ENCODE results near the gene XAF1. TPM values are rescaled to one million over a fixed set of nuclear protein-coding genes. Genes with fewer than 3 reads are reported as not detected.
A peak's percentile ranks its signal among the peaks of the same experiment; 100 is the strongest.

XAF1 gene
- total and polyA plus RNA-seq, 10 of the 15 experiments (the other 5 are each of a cell fraction or from before 2014, with no cell fraction given): 16.3 to 59.1 (median 44.6) TPM

DNA sequence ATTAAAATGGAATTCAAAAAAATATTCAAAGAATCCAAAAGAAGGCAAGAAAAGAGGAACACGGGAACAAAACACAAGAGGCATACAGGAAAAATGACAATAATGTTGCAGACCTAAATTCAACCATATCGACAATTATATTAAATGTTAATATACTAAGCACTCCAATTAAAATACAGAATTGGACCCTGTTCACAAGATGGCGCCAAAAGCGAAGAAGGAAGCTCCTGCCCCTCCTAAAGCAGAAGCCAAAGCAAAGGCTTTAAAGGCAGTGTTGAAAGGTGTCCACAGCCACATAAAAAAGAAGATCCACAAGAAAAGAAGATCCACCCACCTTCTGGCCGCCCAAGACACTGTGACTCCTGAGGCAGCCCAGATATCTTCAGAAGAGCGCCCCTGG, 6.3 kb upstream of the XAF1 start:
- no peak overlapping the region for H3K27ac ChIP-seq (ENCODE audit: control insufficient read depth, insufficient read depth)
- POLR2A ChIA-PET: no interaction called here
- RAD21 ChIA-PET (ENCODE audit: unreplicated experiment): no interaction called here
- DNase-seq (ENCODE audit: low read depth, low spot score): no peak
- no peak overlapping the region for H3K4me2 ChIP-seq (ENCODE audit: control insufficient read depth, insufficient read depth)
- no peak for FAIRE-seq
- no peak for ATAC-seq
- H3K4me1 ChIP-seq (ENCODE audit: control insufficient read depth, insufficient read depth, low read length): peaks cover 8% of the 10 kb centered on the region
- H3K9ac ChIP-seq (ENCODE audit: control insufficient read depth, insufficient read depth, low read length): no peak overlapping the region
- 66% methylated on average over 6 of the region's 6 CpGs for WGBS (ENCODE audit: insufficient coverage, insufficient replicate concordance, low lambda C conversion rate, missing lambda C conversion rate)
- no TSS peak for BruUV-seq (replicated peaks)
- intact Hi-C loops (cut with micrococcal nuclease; ENCODE audit: unreplicated experiment) (no loop called here), in situ Hi-C loops (cut with MboI) (no loop called here)
- no peaks in the 10 kb centered on the region for H3K27me3 ChIP-seq (replicated peaks in 1 of 2; ENCODE audit: control insufficient read depth in 2 of 2, insufficient read depth in 2 of 2, low read length in 1 of 2)
- H3K79me2 ChIP-seq (ENCODE audit: control insufficient read depth, insufficient read depth, low read length): no peaks in the 10 kb centered on the region
- H4K20me1 ChIP-seq (ENCODE audit: control insufficient read depth, insufficient read depth): no peaks in the 10 kb centered on the region
- TF ChIP-seq RAD21 (IDR thresholded peaks at IDR 0.05; ENCODE audit: insufficient read depth, low read depth, low read length) (no peak), JUND (IDR thresholded peaks at IDR 0.05; ENCODE audit: low read depth, low read length) (no peak), EZH2 (IDR thresholded peaks at IDR 0.05; ENCODE audit: borderline replicate concordance, control insufficient read depth, low read depth, low read length) (no peak), TCF3 (IDR thresholded peaks at IDR 0.05; ENCODE audit: borderline replicate concordance, insufficient read depth, low read depth, low read length) (no peak)
- TF ChIP-seq, protein P1, sequence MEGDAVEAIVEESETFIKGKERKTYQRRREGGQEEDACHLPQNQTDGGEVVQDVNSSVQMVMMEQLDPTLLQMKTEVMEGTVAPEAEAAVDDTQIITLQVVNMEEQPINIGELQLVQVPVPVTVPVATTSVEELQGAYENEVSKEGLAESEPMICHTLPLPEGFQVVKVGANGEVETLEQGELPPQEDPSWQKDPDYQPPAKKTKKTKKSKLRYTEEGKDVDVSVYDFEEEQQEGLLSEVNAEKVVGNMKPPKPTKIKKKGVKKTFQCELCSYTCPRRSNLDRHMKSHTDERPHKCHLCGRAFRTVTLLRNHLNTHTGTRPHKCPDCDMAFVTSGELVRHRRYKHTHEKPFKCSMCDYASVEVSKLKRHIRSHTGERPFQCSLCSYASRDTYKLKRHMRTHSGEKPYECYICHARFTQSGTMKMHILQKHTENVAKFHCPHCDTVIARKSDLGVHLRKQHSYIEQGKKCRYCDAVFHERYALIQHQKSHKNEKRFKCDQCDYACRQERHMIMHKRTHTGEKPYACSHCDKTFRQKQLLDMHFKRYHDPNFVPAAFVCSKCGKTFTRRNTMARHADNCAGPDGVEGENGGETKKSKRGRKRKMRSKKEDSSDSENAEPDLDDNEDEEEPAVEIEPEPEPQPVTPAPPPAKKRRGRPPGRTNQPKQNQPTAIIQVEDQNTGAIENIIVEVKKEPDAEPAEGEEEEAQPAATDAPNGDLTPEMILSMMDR (IDR thresholded peaks at IDR 0.05 in 2 of 3, conservative IDR thresholded peaks at IDR 0.05 in 1 of 3; ENCODE audit: control insufficient read depth in 2 of 3, extremely low read depth in 1 of 3, insufficient read depth in 1 of 3, low read depth in 3 of 3, low read length in 3 of 3): peak in 1 of 3 experiments; percentile 1; a peak in 1 of 6 replicates
- TF ChIP-seq, protein P2, sequence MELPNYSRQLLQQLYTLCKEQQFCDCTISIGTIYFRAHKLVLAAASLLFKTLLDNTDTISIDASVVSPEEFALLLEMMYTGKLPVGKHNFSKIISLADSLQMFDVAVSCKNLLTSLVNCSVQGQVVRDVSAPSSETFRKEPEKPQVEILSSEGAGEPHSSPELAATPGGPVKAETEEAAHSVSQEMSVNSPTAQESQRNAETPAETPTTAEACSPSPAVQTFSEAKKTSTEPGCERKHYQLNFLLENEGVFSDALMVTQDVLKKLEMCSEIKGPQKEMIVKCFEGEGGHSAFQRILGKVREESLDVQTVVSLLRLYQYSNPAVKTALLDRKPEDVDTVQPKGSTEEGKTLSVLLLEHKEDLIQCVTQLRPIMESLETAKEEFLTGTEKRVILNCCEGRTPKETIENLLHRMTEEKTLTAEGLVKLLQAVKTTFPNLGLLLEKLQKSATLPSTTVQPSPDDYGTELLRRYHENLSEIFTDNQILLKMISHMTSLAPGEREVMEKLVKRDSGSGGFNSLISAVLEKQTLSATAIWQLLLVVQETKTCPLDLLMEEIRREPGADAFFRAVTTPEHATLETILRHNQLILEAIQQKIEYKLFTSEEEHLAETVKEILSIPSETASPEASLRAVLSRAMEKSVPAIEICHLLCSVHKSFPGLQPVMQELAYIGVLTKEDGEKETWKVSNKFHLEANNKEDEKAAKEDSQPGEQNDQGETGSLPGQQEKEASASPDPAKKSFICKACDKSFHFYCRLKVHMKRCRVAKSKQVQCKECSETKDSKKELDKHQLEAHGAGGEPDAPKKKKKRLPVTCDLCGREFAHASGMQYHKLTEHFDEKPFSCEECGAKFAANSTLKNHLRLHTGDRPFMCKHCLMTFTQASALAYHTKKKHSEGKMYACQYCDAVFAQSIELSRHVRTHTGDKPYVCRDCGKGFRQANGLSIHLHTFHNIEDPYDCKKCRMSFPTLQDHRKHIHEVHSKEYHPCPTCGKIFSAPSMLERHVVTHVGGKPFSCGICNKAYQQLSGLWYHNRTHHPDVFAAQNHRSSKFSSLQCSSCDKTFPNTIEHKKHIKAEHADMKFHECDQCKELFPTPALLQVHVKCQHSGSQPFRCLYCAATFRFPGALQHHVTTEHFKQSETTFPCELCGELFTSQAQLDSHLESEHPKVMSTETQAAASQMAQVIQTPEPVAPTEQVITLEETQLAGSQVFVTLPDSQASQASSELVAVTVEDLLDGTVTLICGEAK (IDR thresholded peaks at IDR 0.05; ENCODE audit: borderline replicate concordance): no peak
- no peak overlapping the region for H3K4me3 ChIP-seq
- H3K36me3 ChIP-seq (ENCODE audit: control insufficient read depth in 2 of 2, insufficient read depth in 2 of 2, low read length in 1 of 2): no peaks in the 10 kb centered on the region
- no peak overlapping the region for H2AFZ ChIP-seq (ENCODE audit: control insufficient read depth, low read depth, low read length)
- SMC1A ChIA-PET (ENCODE audit: uncharacterized antibody, unreplicated experiment): no interaction called here
- H3K9me3 ChIP-seq (replicated peaks; ENCODE audit: control insufficient read depth, insufficient read depth, low read length): no peaks in the 10 kb centered on the region
- CTCF ChIA-PET: interaction anchor here (0.6 to 1.0 kb wide), 2 partner anchors 14 to 299 kb away, joined by 3 read pairs; no protein-coding TSS in a partner anchor
